Endothelial cell of umbilical vein (primary cell): ENCODE measurements around the gene TEX9. TPM values are rescaled to one million over a fixed set of nuclear protein-coding genes. Genes with fewer than 3 reads are reported as not detected.

ENCODE experiments used
- BruUV-seq: library from RNA; stranded (reverse); fragments of 400-500 nt; replicated peaks from 2 replicates; lab custom pipeline; 2021; lab: Mats Ljungman, UMichigan
- CTCF ChIA-PET: fragments of 300-600, 350-600 bp; sonication (Branson Sonifier 250); formaldehyde crosslinking; loops from one replicate; lab custom pipeline; 2021; ENCODE audit warnings: antibody characterized with exemption, inconsistent platforms; lab: Charles Lee
- POLR2A ChIA-PET: fragments of 300-600, 350-600 bp; sonication (Branson Sonifier 250); formaldehyde crosslinking; loops from one replicate; lab custom pipeline; 2021; ENCODE audit warnings: antibody characterized with exemption, inconsistent platforms; lab: Charles Lee
- DNase-seq: peaks from one replicate; pipeline ENCODE4 v3.0.0-alpha.2; 2011; ENCODE audit warnings: low read depth, low spot score
- FAIRE-seq: peaks from 2 replicates; lab custom pipeline; 2011; peaks lifted over from hg19 to GRCh38; lab: Jason Lieb, UNC
- H2AFZ ChIP-seq: 2 replicates; pipeline ENCODE4 v1.6.0; 2012; ENCODE audit warnings: low read depth, low read length, control low read depth, inconsistent platforms
- H3K27ac ChIP-seq: 2 replicates; pipeline ENCODE4 v1.5.1; 2011; ENCODE audit warnings: low read depth, mild to moderate bottlenecking, control low read depth, low read length, moderate library complexity; ENCODE audit not compliant: insufficient read depth
- H3K27me3 ChIP-seq, 2 experiments: 2 replicates each; pipeline versions ENCODE4 v1.6.0 to v1.6.1; 2011; ENCODE audit warnings: low read length in 2 of 2, mixed read lengths in 1 of 2; ENCODE audit not compliant: control insufficient read depth in 2 of 2, insufficient read depth in 2 of 2
- H3K36me3 ChIP-seq, 2 experiments: 2 replicates in 1 of 2; 3 replicates in 1 of 2; pipeline ENCODE4 v1.5.1; 2011; ENCODE audit warnings: low read length in 2 of 2, mild to moderate bottlenecking in 1 of 2, moderate library complexity in 1 of 2; ENCODE audit not compliant: control insufficient read depth in 2 of 2, insufficient read depth in 2 of 2; ENCODE audit errors: extremely low read depth in 1 of 2
- H3K4me1 ChIP-seq: 3 replicates; pipeline ENCODE4 v1.5.1; 2011; ENCODE audit warnings: mild to moderate bottlenecking, low read length; ENCODE audit not compliant: control insufficient read depth, insufficient read depth; ENCODE audit errors: extremely low read depth
- H3K4me2 ChIP-seq: 2 replicates; pipeline ENCODE4 v1.6.1; 2011; ENCODE audit warnings: low read length, control low read depth, mixed read lengths; ENCODE audit not compliant: insufficient read depth
- H3K4me3 ChIP-seq, 3 experiments: fragments of 200-600 bp in 1 of 3; sonication (generic), shearing (Covaris generic) in 1 of 3; replicated peaks in 1 of 3; 2 replicates each; pipeline ENCODE4 v1.5.1; 2011 to 2016; ENCODE audit warnings: control low read depth in 3 of 3, low read length in 3 of 3, mild to moderate bottlenecking in 2 of 3, inconsistent platforms in 1 of 3, low read depth in 1 of 3, moderate library complexity in 1 of 3; ENCODE audit not compliant: insufficient read depth in 1 of 3
- H3K79me2 ChIP-seq: 2 replicates; pipeline ENCODE4 v1.6.0; 2012; ENCODE audit warnings: low read length, inconsistent platforms; ENCODE audit not compliant: control insufficient read depth, insufficient read depth
- H3K9ac ChIP-seq: replicated peaks from 2 replicates; pipeline ENCODE3; 2011; ENCODE audit warnings: low read length, control low read depth; ENCODE audit not compliant: insufficient read depth; ENCODE audit errors: extremely low read depth
- H3K9me1 ChIP-seq: replicated peaks from 3 replicates; pipeline ENCODE4 v1.6.0; 2011; ENCODE audit warnings: mild to moderate bottlenecking, low read length; ENCODE audit not compliant: control insufficient read depth, insufficient read depth; ENCODE audit errors: extremely low read depth
- H3K9me3 ChIP-seq: replicated peaks from 2 replicates; pipeline ENCODE4 v1.5.1; 2012; ENCODE audit warnings: low read length, inconsistent platforms; ENCODE audit not compliant: control insufficient read depth, insufficient read depth
- H4K20me1 ChIP-seq: replicated peaks from 2 replicates; pipeline ENCODE3; 2011; ENCODE audit warnings: mild to moderate bottlenecking, low read length; ENCODE audit not compliant: control insufficient read depth, insufficient read depth; ENCODE audit errors: extremely low read depth
- CTCF ChIP-seq, 2 donors: IDR thresholded peaks; 1 replicate in 1 of 2; 2 replicates in 1 of 2; pipeline ENCODE4 v1.5.1; 2011; ENCODE audit warnings: low read length in 2 of 2, mild to moderate bottlenecking in 2 of 2, moderate library complexity in 2 of 2, control low read depth in 1 of 2, inconsistent platforms in 1 of 2, low read depth in 1 of 2; ENCODE audit not compliant: insufficient read depth in 1 of 2; ENCODE audit errors: extremely low read depth in 1 of 2
- EZH2 ChIP-seq: IDR thresholded peaks from 2 replicates; pipeline ENCODE4 v1.6.1; 2012; ENCODE audit warnings: borderline replicate concordance, low read depth, mild to moderate bottlenecking, moderate library complexity, low read length, inconsistent platforms; ENCODE audit not compliant: severe bottlenecking
- FOS ChIP-seq: IDR thresholded peaks from 2 replicates; pipeline ENCODE4 v1.6.1; 2011; ENCODE audit warnings: mild to moderate bottlenecking, low read length, moderate library complexity, borderline replicate concordance; ENCODE audit not compliant: insufficient read depth
- GATA2 ChIP-seq: IDR thresholded peaks from 2 replicates; pipeline ENCODE4 v1.7.0; 2011; ENCODE audit warnings: low read depth, mild to moderate bottlenecking, moderate library complexity, mixed read lengths, low read length; ENCODE audit not compliant: insufficient read length, insufficient read depth
- JUN ChIP-seq: IDR thresholded peaks from 2 replicates; pipeline ENCODE4 v1.6.1; 2011; ENCODE audit warnings: borderline replicate concordance, low read depth; ENCODE audit not compliant: insufficient read length, insufficient read depth
- MAX ChIP-seq: IDR thresholded peaks from 2 replicates; pipeline ENCODE4 v1.6.1; 2011; ENCODE audit not compliant: insufficient read depth, insufficient read length
- MYC ChIP-seq: IDR thresholded peaks from one replicate; pipeline ENCODE4 v1.6.1; 2011; ENCODE audit warnings: mild to moderate bottlenecking, low read depth, low read length
- POLR2A ChIP-seq: IDR thresholded peaks from 2 replicates; pipeline ENCODE4 v1.6.1; 2012; ENCODE audit warnings: low read depth, mild to moderate bottlenecking, control low read depth, low read length
- POLR2AphosphoS5 ChIP-seq: IDR thresholded peaks from 2 replicates; pipeline ENCODE4 v1.6.1; 2012; ENCODE audit warnings: low read depth, mild to moderate bottlenecking, control low read depth, low read length, moderate library complexity; ENCODE audit not compliant: insufficient read depth
- dilution Hi-C: fragments of 300-500 bp; cut with MboI; formaldehyde crosslinking; loops from one replicate; pipeline ENCODE4 v1.15.0; 2019; ENCODE audit warnings: low sequenced_read_pairs; ENCODE audit not compliant: extremely low pct_ligation_motif_present
- intact Hi-C: fragments of 100-400 bp; cut with micrococcal nuclease; formaldehyde crosslinking; loops from one replicate; pipeline ENCODE4 v1.10.0; 2022
- polyA plus RNA-seq, 4 experiments: library from polyadenylated mRNA; depleted of rRNA in 3 of 4; stranded (reverse) in 3 of 4; unstranded in 1 of 4; fragments of >200 nt; gene quantifications; 2 replicates each; pipeline versions ENCODE4 v1.2.1 to v1.2.3, GENCODE V29; 2011 to 2012; ENCODE audit warnings: missing spikeins in 1 of 4
- total RNA-seq: library from RNA; stranded (reverse); gene quantifications from 2 replicates; pipeline ENCODE4 v1.2.3, GENCODE V29; 2021

The TEX9 gene
- total and polyA plus RNA-seq, 2 donors (not counting 3 experiments of a cell fraction or from before 2014, with no cell fraction given), result 0.33 to 1.7 TPM

- Histone ChIP-seq H3K36me3 (no peaks in the 10 kb centered on the region), H3K9ac (no peak overlapping the region), H3K79me2 (no peaks in the 10 kb centered on the region), H3K9me1 (no peaks in the 10 kb centered on the region), H3K27me3 (no peaks in the 10 kb centered on the region), H3K9me3 (no peaks in the 10 kb centered on the region), H4K20me1 (no peaks in the 10 kb centered on the region), H3K27ac (no peak overlapping the region), H3K4me3 (no peak overlapping the region), H3K4me2 (no peak overlapping the region), H3K4me1 (no peaks in the 10 kb centered on the region), H2AFZ (no peak overlapping the region)
- intact Hi-C loops, result no loop called here
- FAIRE-seq (no peak), DNase-seq (no peak)
- POLR2A ChIA-PET, result no interaction called here
- CTCF ChIA-PET, result interaction anchor here (1.4 to 5.5 kb wide), 2 partner anchors 15 to 175 kb away, joined by 3 to 99 read pairs; no protein-coding TSS in a partner anchor
- BruUV-seq, result no TSS peak
- dilution Hi-C loops, result no loop called here
- TF ChIP-seq POLR2AphosphoS5, result no peak
- no peak for TF ChIP-seq GATA2
- TF ChIP-seq CTCF (IDR thresholded peaks at IDR 0.05; ENCODE audit: extremely low read depth in 1 of 2, insufficient read depth in 1 of 2, low read depth in 1 of 2, low read length in 2 of 2), result no peak
- TF ChIP-seq MAX, result no peak
- TF ChIP-seq JUN, result no peak
- TF ChIP-seq POLR2A, result no peak
- no peak for TF ChIP-seq MYC
- no peak for TF ChIP-seq FOS
- TF ChIP-seq EZH2, result no peak
Measured at GRCh38 chr15:56425276-56425675, 60.0 kb downstream of the TEX9 start.
